GM18507 (cell line): ENCODE results near the gene FAM120B.

Experiments used
- DNase-seq: peaks from one replicate; pipeline ENCODE4 v3.0.0; 2011; ENCODE audit warnings: low read depth; ENCODE audit not compliant: insufficient read length; ENCODE audit errors: extremely low spot score
- FAIRE-seq: peaks from 2 replicates; lab custom pipeline; 2011; peaks lifted over from hg19 to GRCh38; lab: Jason Lieb, UNC

Gene FAM120B

GRCh38 chr6:170294813-170295509 lies 11.6 kb upstream of the FAM120B start:
- DNase-seq (no peak), FAIRE-seq (peak; percentile 9)

GRCh38 chr6:170295510-170296422 lies 10.8 kb upstream of the FAM120B start:
- FAIRE-seq (no peak), DNase-seq (no peak)

GRCh38 chr6:170296423-170296745 lies 10.2 kb upstream of the FAM120B start:
- no peak for DNase-seq
- FAIRE-seq = no peak

- FAIRE-seq (no peak), DNase-seq (no peak)
Measured at GRCh38 chr6:170296746-170297575, 9.6 kb upstream of the FAM120B start.

- FAIRE-seq (no peak), DNase-seq (no peak)
Measured at GRCh38 chr6:170297576-170298330, 8.8 kb upstream of the FAM120B start.

- DNase-seq = no peak
- FAIRE-seq = no peak
Measured at GRCh38 chr6:170298688-170299087, 7.9 kb upstream of the FAM120B start.

- DNase-seq = no peak
- FAIRE-seq = no peak
Measured at GRCh38 chr6:170301184-170301583, 5.4 kb upstream of the FAM120B start.

GRCh38 chr6:170305805-170306323 lies 694 bp upstream of the FAM120B start:
- no peak for FAIRE-seq

GRCh38 chr6:170307080-170307545 lies 555 bp downstream of the FAM120B start:
- peak; percentile 62 for FAIRE-seq
- DNase-seq = no peak

More at GRCh38 chr6:170305805-170306323, 694 bp upstream of the FAM120B start:
- DNase-seq = no peak

- no peak for FAIRE-seq
- DNase-seq = no peak
Measured at GRCh38 chr6:170308761-170309160, 2.2 kb downstream of the FAM120B start.

GRCh38 chr6:170311696-170312095 lies 5.1 kb downstream of the FAM120B start:
- no peak for DNase-seq

GRCh38 chr6:170312876-170313275 lies 6.3 kb downstream of the FAM120B start:
- no peak for FAIRE-seq

More at GRCh38 chr6:170311696-170312095, 5.1 kb downstream of the FAM120B start:
- FAIRE-seq = no peak

GRCh38 chr6:170313716-170314295 lies 7.2 kb downstream of the FAM120B start:
- FAIRE-seq = no peak
- no peak for DNase-seq

More at GRCh38 chr6:170312876-170313275, 6.3 kb downstream of the FAM120B start:
- no peak for DNase-seq

GRCh38 chr6:170314983-170315382 lies 8.4 kb downstream of the FAM120B start:
- no peak for FAIRE-seq

GRCh38 chr6:170316071-170316470 lies 9.5 kb downstream of the FAM120B start:
- no peak for FAIRE-seq

More at GRCh38 chr6:170314983-170315382, 8.4 kb downstream of the FAM120B start:
- no peak for DNase-seq

GRCh38 chr6:170317076-170317475 lies 10.5 kb downstream of the FAM120B start:
- FAIRE-seq = no peak
- DNase-seq = no peak

More at GRCh38 chr6:170316071-170316470, 9.5 kb downstream of the FAM120B start:
- no peak for DNase-seq

- DNase-seq (no peak), FAIRE-seq (no peak)
Measured at GRCh38 chr6:170317718-170318117, 11.2 kb downstream of the FAM120B start.

GRCh38 chr6:170329321-170329720 lies 22.8 kb downstream of the FAM120B start:
- FAIRE-seq = no peak

More at GRCh38 chr6:170329321-170329720, 22.8 kb downstream of the FAM120B start:
- no peak for DNase-seq
